OCI-LY1 (cell line): ENCODE data around the gene MAX.

Source experiments
- H2AFZ ChIP-seq: fragments of 200-600 bp; sonication (generic), shearing (Covaris generic); 2 replicates; pipeline ENCODE4 v1.6.0; 2014; ENCODE audit warnings: antibody characterized with exemption, mild to moderate bottlenecking, low read length
- H3F3A ChIP-seq: fragments of 200-600 bp; sonication (generic), shearing (Covaris generic); 2 replicates; pipeline ENCODE4 v1.6.0; 2014; ENCODE audit warnings: mild to moderate bottlenecking, antibody characterized with exemption, low read length, moderate library complexity; ENCODE audit not compliant: insufficient read depth
- H3K27ac ChIP-seq: fragments of 200-600 bp; sonication (generic); 2 replicates; pipeline ENCODE4 v1.5.1; 2014; ENCODE audit warnings: low read length, mixed run types, mild to moderate bottlenecking, low read depth; ENCODE audit not compliant: poor library complexity, severe bottlenecking
- H3K27me3 ChIP-seq: fragments of 200-600 bp; sonication (generic); 2 replicates; pipeline ENCODE4 v1.6.0; 2014; ENCODE audit warnings: antibody characterized with exemption, mild to moderate bottlenecking, low read length, moderate library complexity; ENCODE audit not compliant: insufficient read depth
- H3K36me3 ChIP-seq: fragments of 200-600 bp; sonication (generic); 2 replicates; pipeline ENCODE4 v1.6.1; 2014; ENCODE audit warnings: mild to moderate bottlenecking, antibody characterized with exemption, low read length, moderate library complexity, mixed read lengths; ENCODE audit not compliant: insufficient read depth
- H3K4me1 ChIP-seq: fragments of 200-600 bp; sonication (generic); 2 replicates; pipeline ENCODE4 v1.5.1; 2014; ENCODE audit warnings: mild to moderate bottlenecking, low read length, moderate library complexity; ENCODE audit not compliant: insufficient read depth, severe bottlenecking
- H3K4me2 ChIP-seq: fragments of 200-600 bp; sonication (generic), shearing (Covaris generic); 2 replicates; pipeline ENCODE4 v1.6.1; 2014; ENCODE audit warnings: low read length
- H3K4me3 ChIP-seq: fragments of 200-600 bp; sonication (generic); 2 replicates; pipeline ENCODE4 v1.5.1; 2014; ENCODE audit warnings: low read length, low read depth, mild to moderate bottlenecking, mixed read lengths; ENCODE audit not compliant: poor library complexity, severe bottlenecking
- H3K79me2 ChIP-seq: fragments of 200-600 bp; shearing (Covaris generic); 2 replicates; pipeline ENCODE4 v1.6.1; 2016; ENCODE audit warnings: mixed run types, low read length, mixed read lengths; ENCODE audit not compliant: insufficient read depth
- H3K9ac ChIP-seq: fragments of 200-600 bp; sonication (generic), shearing (Covaris generic); 2 replicates; pipeline ENCODE4 v1.6.1; 2014; ENCODE audit warnings: mild to moderate bottlenecking, low read length, mixed read lengths
- H3K9me2 ChIP-seq: fragments of 200-600 bp; sonication (generic), shearing (Covaris generic); 2 replicates; pipeline ENCODE4 v1.6.1; 2014; ENCODE audit warnings: low read depth, mild to moderate bottlenecking, low read length, mixed read lengths
- H3K9me3 ChIP-seq: fragments of 200-600 bp; shearing (Covaris generic); 2 replicates; pipeline ENCODE4 v1.6.1; 2014; ENCODE audit warnings: low read length, mixed read lengths
- H4K20me1 ChIP-seq: fragments of 200-600 bp; sonication (generic), shearing (Covaris generic); 2 replicates; pipeline ENCODE4 v1.6.0; 2016; ENCODE audit warnings: mild to moderate bottlenecking, low read length; ENCODE audit not compliant: insufficient read depth
- EZH2 ChIP-seq: fragments of 200-600 bp; sonication (generic), shearing (Covaris generic); IDR thresholded peaks from 2 replicates; pipeline ENCODE4 v1.8.0; 2017; ENCODE audit warnings: borderline replicate concordance, mixed run types, mild to moderate bottlenecking, antibody characterized with exemption, low read length, moderate library complexity, mixed read lengths
- TF ChIP-seq, protein P1 (sequence below): fragments of 200-600 bp; sonication (generic), shearing (Covaris generic); IDR thresholded peaks from 2 replicates; pipeline ENCODE4 v1.5.1; 2017; ENCODE audit warnings: mild to moderate bottlenecking, antibody characterized with exemption, low read length, moderate library complexity, mixed read lengths

MAX gene

GRCh38 chr14:65098586-65098985 is 3.7 kb downstream of the MAX start:
- Histone ChIP-seq H3K4me3 (peak overlapping the region; percentile 28), H3K27me3 (no peaks in the 10 kb centered on the region), H3K4me2 (peak overlapping the region; percentile 47), H3K79me2 (peaks cover 54% of the 10 kb centered on the region), H3K9me3 (no peaks in the 10 kb centered on the region), H2AFZ (no peak overlapping the region), H3K27ac (peak overlapping the region; percentile 51), H3K36me3 (peaks cover 56% of the 10 kb centered on the region), H3K4me1 (peaks cover 37% of the 10 kb centered on the region), H3F3A (no peaks in the 10 kb centered on the region), H3K9ac (peak overlapping the region; percentile 12; the same call in 1 of the 2 replicates), H4K20me1 (no peaks in the 10 kb centered on the region), H3K9me2 (no peaks in the 10 kb centered on the region)
- TF ChIP-seq, protein P1, sequence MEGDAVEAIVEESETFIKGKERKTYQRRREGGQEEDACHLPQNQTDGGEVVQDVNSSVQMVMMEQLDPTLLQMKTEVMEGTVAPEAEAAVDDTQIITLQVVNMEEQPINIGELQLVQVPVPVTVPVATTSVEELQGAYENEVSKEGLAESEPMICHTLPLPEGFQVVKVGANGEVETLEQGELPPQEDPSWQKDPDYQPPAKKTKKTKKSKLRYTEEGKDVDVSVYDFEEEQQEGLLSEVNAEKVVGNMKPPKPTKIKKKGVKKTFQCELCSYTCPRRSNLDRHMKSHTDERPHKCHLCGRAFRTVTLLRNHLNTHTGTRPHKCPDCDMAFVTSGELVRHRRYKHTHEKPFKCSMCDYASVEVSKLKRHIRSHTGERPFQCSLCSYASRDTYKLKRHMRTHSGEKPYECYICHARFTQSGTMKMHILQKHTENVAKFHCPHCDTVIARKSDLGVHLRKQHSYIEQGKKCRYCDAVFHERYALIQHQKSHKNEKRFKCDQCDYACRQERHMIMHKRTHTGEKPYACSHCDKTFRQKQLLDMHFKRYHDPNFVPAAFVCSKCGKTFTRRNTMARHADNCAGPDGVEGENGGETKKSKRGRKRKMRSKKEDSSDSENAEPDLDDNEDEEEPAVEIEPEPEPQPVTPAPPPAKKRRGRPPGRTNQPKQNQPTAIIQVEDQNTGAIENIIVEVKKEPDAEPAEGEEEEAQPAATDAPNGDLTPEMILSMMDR: no peak
- TF ChIP-seq EZH2: no peak

DNA sequence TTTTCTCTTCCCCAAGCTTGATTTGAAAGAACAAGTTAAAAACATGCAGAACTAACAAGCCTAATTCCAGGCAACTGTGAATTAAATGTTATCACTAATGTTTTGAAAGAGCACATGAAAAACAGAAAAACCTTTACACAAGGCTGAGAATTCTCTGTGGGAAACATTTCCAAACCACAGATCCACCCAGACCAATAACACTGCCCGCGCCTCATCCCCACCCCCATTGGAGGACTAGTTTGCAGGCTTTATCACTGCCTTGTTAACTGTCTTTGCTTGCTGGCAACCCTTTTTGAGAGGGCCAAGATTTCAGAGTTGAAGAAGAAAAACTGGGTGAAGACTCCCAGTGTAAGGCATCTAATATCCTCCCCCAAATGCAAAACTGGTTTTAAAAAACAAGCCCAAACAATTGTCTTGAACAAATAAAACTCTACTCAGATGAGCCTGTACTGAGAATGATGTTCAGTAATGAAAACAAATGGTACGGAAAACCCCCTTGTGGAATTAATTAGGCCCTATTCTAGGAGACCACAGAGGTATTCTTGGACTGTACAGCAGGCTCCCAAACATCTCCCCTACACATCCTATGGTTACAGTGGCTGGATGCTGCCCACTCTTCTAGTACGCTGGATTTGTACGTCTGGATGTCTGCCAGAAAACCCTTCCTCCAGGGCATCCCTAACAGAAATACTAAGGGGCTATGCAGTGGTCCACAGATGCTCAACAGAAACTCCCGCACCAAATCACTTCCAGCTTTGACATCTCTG is 5.8 kb downstream of the MAX start:
- Histone ChIP-seq H3K4me2 (no peak overlapping the region), H3K9me3 (no peaks in the 10 kb centered on the region), H3K79me2 (peaks cover 52% of the 10 kb centered on the region), H2AFZ (no peak overlapping the region), H3K4me3 (no peak overlapping the region), H3K9me2 (no peaks in the 10 kb centered on the region), H3K4me1 (peaks cover 31% of the 10 kb centered on the region), H3K36me3 (peaks cover 77% of the 10 kb centered on the region), H3F3A (no peaks in the 10 kb centered on the region), H4K20me1 (no peaks in the 10 kb centered on the region), H3K9ac (no peak overlapping the region), H3K27me3 (no peaks in the 10 kb centered on the region), H3K27ac (no peak overlapping the region)
- TF ChIP-seq, protein P1: no peak
- TF ChIP-seq EZH2: no peak

- Histone ChIP-seq H2AFZ (no peak overlapping the region), H4K20me1 (no peaks in the 10 kb centered on the region), H3F3A (no peaks in the 10 kb centered on the region), H3K9me2 (no peaks in the 10 kb centered on the region), H3K27me3 (no peaks in the 10 kb centered on the region), H3K4me3 (no peak overlapping the region), H3K36me3 (peaks cover 84% of the 10 kb centered on the region), H3K27ac (no peak overlapping the region), H3K4me2 (no peak overlapping the region), H3K9me3 (no peaks in the 10 kb centered on the region), H3K4me1 (peaks cover 26% of the 10 kb centered on the region), H3K9ac (no peak overlapping the region), H3K79me2 (peaks cover 44% of the 10 kb centered on the region)
- TF ChIP-seq EZH2: no peak
- TF ChIP-seq, protein P1: no peak
Measured at GRCh38 chr14:65095633-65096205, 6.6 kb downstream of the MAX start.
